H9 (cell line): ENCODE data around the gene SETDB1. TPM values are rescaled to one million over a fixed set of nuclear protein-coding genes. Genes with fewer than 3 reads are reported as not detected.

Source experiments
- DNase-seq: peaks from one replicate; pipeline ENCODE4 v3.0.0-alpha.2; 2017
- H2AFZ ChIP-seq: one replicate; pipeline ENCODE4 v1.6.1; 2013; ENCODE audit warnings: mild to moderate bottlenecking, low read length, control low read depth, moderate library complexity
- H2AK5ac ChIP-seq: 2 replicates; pipeline ENCODE4 v1.6.1; 2013; ENCODE audit warnings: low read length, control low read depth, mixed read lengths; ENCODE audit not compliant: insufficient read length
- H2BK120ac ChIP-seq: one replicate; pipeline ENCODE4 v1.6.1; 2013; ENCODE audit warnings: low read depth, mild to moderate bottlenecking, low read length, control low read depth, inconsistent platforms; ENCODE audit not compliant: poor library complexity, severe bottlenecking
- H2BK12ac ChIP-seq: 2 replicates; pipeline ENCODE4 v1.6.1; 2013; ENCODE audit warnings: low read length, control low read depth, mixed read lengths, low read depth; ENCODE audit not compliant: insufficient read length
- H2BK15ac ChIP-seq: 2 replicates; pipeline ENCODE4 v1.6.1; 2013; ENCODE audit warnings: low read depth, low read length, control low read depth
- H2BK20ac ChIP-seq: one replicate; pipeline ENCODE4 v1.6.1; 2013; ENCODE audit warnings: low read depth, mild to moderate bottlenecking, low read length, control low read depth, inconsistent platforms; ENCODE audit not compliant: poor library complexity, severe bottlenecking
- H2BK5ac ChIP-seq: 2 replicates; pipeline ENCODE4 v1.6.1; 2013; ENCODE audit warnings: low read length, control low read depth, mixed read lengths; ENCODE audit not compliant: insufficient read length
- H3K14ac ChIP-seq: 2 replicates; pipeline ENCODE4 v1.6.1; 2013; ENCODE audit warnings: low read length, control low read depth; ENCODE audit not compliant: insufficient read depth
- H3K18ac ChIP-seq: 2 replicates; pipeline ENCODE4 v1.6.1; 2013; ENCODE audit warnings: low read depth, mild to moderate bottlenecking, mixed read lengths, low read length, control low read depth; ENCODE audit not compliant: insufficient read length
- H3K23ac ChIP-seq: 2 replicates; pipeline ENCODE4 v1.6.1; 2013; ENCODE audit warnings: low read length, control low read depth, mixed read lengths, low read depth; ENCODE audit not compliant: insufficient read length
- H3K23me2 ChIP-seq: 2 replicates; pipeline ENCODE4 v1.6.1; 2013; ENCODE audit warnings: low read depth, mild to moderate bottlenecking, mixed read lengths, low read length, control low read depth; ENCODE audit not compliant: insufficient read length, poor library complexity, severe bottlenecking
- H3K27ac ChIP-seq: 2 replicates; pipeline ENCODE4 v1.5.1; 2013; ENCODE audit warnings: low read length, control low read depth, mixed read lengths, low read depth; ENCODE audit not compliant: insufficient read length
- H3K27me3 ChIP-seq: 2 replicates; pipeline ENCODE4 v1.6.1; 2013; ENCODE audit warnings: low read length, control low read depth, inconsistent platforms; ENCODE audit not compliant: insufficient read depth
- H3K4ac ChIP-seq: 2 replicates; pipeline ENCODE4 v1.6.1; 2013; ENCODE audit warnings: low read depth, mild to moderate bottlenecking, control low read depth, inconsistent platforms, low read length, moderate library complexity
- H3K4me1 ChIP-seq: 2 replicates; pipeline ENCODE4 v1.6.1; 2013; ENCODE audit warnings: low read length, control low read depth, inconsistent platforms; ENCODE audit not compliant: insufficient read depth
- H3K4me2 ChIP-seq: 2 replicates; pipeline ENCODE4 v1.6.1; 2013; ENCODE audit warnings: low read length, control low read depth, mixed read lengths; ENCODE audit not compliant: insufficient read length, insufficient read depth
- H3K56ac ChIP-seq: 2 replicates; pipeline ENCODE4 v1.6.1; 2013; ENCODE audit warnings: low read depth, mild to moderate bottlenecking, mixed read lengths, low read length, control low read depth; ENCODE audit not compliant: insufficient read length
- H3K79me1 ChIP-seq: 2 replicates; pipeline ENCODE4 v1.6.1; 2013; ENCODE audit warnings: low read depth, mild to moderate bottlenecking, moderate library complexity, low read length, control low read depth, inconsistent platforms; ENCODE audit not compliant: insufficient read depth, poor library complexity, severe bottlenecking
- H3K79me2 ChIP-seq: 2 replicates; pipeline ENCODE4 v1.6.1; 2013; ENCODE audit warnings: low read length, control low read depth, inconsistent platforms; ENCODE audit not compliant: insufficient read depth
- H3K9ac ChIP-seq: 2 replicates; pipeline ENCODE4 v1.6.1; 2013; ENCODE audit warnings: low read length, control low read depth, mixed read lengths; ENCODE audit not compliant: insufficient read length; ENCODE audit errors: extremely low read depth
- H3K9me3 ChIP-seq: one replicate; pipeline ENCODE4 v1.6.1; 2013; ENCODE audit warnings: low read depth, low read length, inconsistent platforms; ENCODE audit not compliant: control insufficient read depth
- H3T11ph ChIP-seq: one replicate; pipeline ENCODE4 v1.6.1; 2013; ENCODE audit warnings: mild to moderate bottlenecking, low read length, control low read depth, inconsistent platforms
- H4K20me1 ChIP-seq: one replicate; pipeline ENCODE4 v1.6.1; 2013; ENCODE audit not compliant: control insufficient read depth, insufficient read length, insufficient read depth
- H4K5ac ChIP-seq: 2 replicates; pipeline ENCODE4 v1.6.1; 2013; ENCODE audit warnings: low read depth, mild to moderate bottlenecking, mixed read lengths, low read length, control low read depth; ENCODE audit not compliant: insufficient read length
- H4K8ac ChIP-seq: replicated peaks from 2 replicates; pipeline ENCODE4 v1.6.1; 2013; ENCODE audit warnings: low read length, control low read depth, mixed read lengths, low read depth; ENCODE audit not compliant: insufficient read length
- H4K91ac ChIP-seq: 2 replicates; pipeline ENCODE4 v1.6.1; 2013; ENCODE audit warnings: low read depth, mild to moderate bottlenecking, moderate library complexity, mixed read lengths, low read length, control low read depth; ENCODE audit not compliant: insufficient read length
- H3K27ac Mint-ChIP-seq, 3 experiments: 2 replicates in 2 of 3; 3 replicates in 1 of 3; pipeline ENCODE4 v1.8.0; 2020 to 2021; ENCODE audit warnings: mixed read lengths in 3 of 3, mild to moderate bottlenecking in 1 of 3, moderate library complexity in 1 of 3
- H3K27me3 Mint-ChIP-seq: 2 replicates; pipeline ENCODE4 v1.8.0; 2021; ENCODE audit warnings: low read depth, mild to moderate bottlenecking, moderate library complexity, mixed read lengths
- H3K36me3 Mint-ChIP-seq, 3 experiments: 2 replicates in 2 of 3; 3 replicates in 1 of 3; pipeline ENCODE4 v1.8.0; 2020 to 2021; ENCODE audit warnings: low read depth in 3 of 3, mixed read lengths in 3 of 3; ENCODE audit not compliant: insufficient read depth in 1 of 3
- H3K4me1 Mint-ChIP-seq, 2 experiments: 2 replicates each; pipeline ENCODE4 v1.8.0; 2020; ENCODE audit warnings: mixed read lengths in 2 of 2
- H3K4me3 Mint-ChIP-seq, 2 experiments: 2 replicates in 1 of 2; 3 replicates in 1 of 2; pipeline ENCODE4 v1.8.0; 2020 to 2021; ENCODE audit warnings: mild to moderate bottlenecking in 2 of 2, mixed read lengths in 2 of 2, moderate library complexity in 1 of 2
- H3K9me3 Mint-ChIP-seq, 2 experiments: 2 replicates in 1 of 2; 3 replicates in 1 of 2; pipeline ENCODE4 v1.8.0; 2020; ENCODE audit warnings: mild to moderate bottlenecking in 2 of 2, mixed read lengths in 2 of 2, moderate library complexity in 1 of 2
- WGBS: extraction: QIAGEN DNeasy Blood & Tissue Kit; methylation state at CpG from one replicate; pipeline ENCODE4 v1.1.7; 2013; ENCODE audit warnings: missing lambda C conversion rate, low lambda C conversion rate, mixed read lengths; ENCODE audit not compliant: insufficient read length; ENCODE audit errors: extremely low coverage; 5-methylcytosine and 5-hydroxymethylcytosine counted together
- total RNA-seq: library from RNA; stranded (reverse); gene quantifications from 2 replicates; pipeline ENCODE4 v1.2.1, GENCODE V29; 2021
- TF ChIP-seq, protein P1 (sequence below): fragments of 200-600 bp; sonication (generic); conservative IDR thresholded peaks from 3 replicates; pipeline ENCODE4 v1.8.0; 2021; ENCODE audit warnings: antibody characterized with exemption, mild to moderate bottlenecking

Gene SETDB1
- total RNA-seq, 1 experiment from 2014 or later = 62.1 TPM

DNA sequence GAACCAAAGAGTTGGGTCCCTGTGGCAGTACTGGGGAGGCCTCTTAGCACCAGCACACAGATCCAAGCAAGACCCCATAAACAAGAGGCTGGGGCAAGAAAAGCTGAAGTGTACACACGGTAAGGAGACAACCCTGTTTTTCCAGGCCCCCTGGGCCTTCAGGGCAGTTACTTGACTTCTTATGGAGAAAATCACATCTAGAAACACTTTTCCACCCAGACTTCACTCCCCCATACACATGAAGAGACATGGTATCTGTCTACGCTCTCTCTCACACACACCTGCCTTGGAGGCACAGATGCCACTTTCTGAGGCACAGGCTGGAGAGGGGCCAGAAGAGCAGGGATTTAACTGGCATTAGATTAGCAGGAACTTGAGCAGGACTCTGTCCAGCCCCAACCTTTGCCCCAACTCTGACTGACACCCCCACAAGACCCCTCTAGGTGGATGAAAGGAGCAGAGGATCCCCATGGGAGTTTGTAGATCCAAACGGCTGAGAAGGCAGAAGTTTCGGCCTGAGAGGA, 46.3 kb downstream of the SETDB1 start:
- Histone ChIP-seq H2BK15ac (no peak overlapping the region), H3K79me2 (peaks cover 31% of the 10 kb centered on the region; the same call in 1 of the 2 replicates), H3K23me2 (peaks cover 12% of the 10 kb centered on the region), H2AK5ac (no peak overlapping the region), H2BK120ac (no peak overlapping the region), H2BK5ac (no peak overlapping the region), H3T11ph (no peak overlapping the region), H3K4me2 (peak overlapping the region; percentile 72), H3K27ac (no peak overlapping the region), H3K79me1 (no peaks in the 10 kb centered on the region), H3K4me1 (peaks cover 17% of the 10 kb centered on the region), H3K27me3 (no peaks in the 10 kb centered on the region), H3K4ac (no peak overlapping the region), H3K9me3 (no peaks in the 10 kb centered on the region), H3K23ac (no peak overlapping the region), H3K9ac (no peak overlapping the region), H4K5ac (no peak overlapping the region), H3K56ac (no peak overlapping the region), H3K14ac (no peak overlapping the region), H3K18ac (no peak overlapping the region), H4K20me1 (no peaks in the 10 kb centered on the region), H2BK20ac (no peak overlapping the region), H2AFZ (no peak overlapping the region), H2BK12ac (no peak overlapping the region), H4K91ac (no peak overlapping the region), H4K8ac (no peak overlapping the region)
- WGBS = no CpG with 5 or more reads among the region's 4 CpGs
- no peak for DNase-seq
- TF ChIP-seq, protein P1, sequence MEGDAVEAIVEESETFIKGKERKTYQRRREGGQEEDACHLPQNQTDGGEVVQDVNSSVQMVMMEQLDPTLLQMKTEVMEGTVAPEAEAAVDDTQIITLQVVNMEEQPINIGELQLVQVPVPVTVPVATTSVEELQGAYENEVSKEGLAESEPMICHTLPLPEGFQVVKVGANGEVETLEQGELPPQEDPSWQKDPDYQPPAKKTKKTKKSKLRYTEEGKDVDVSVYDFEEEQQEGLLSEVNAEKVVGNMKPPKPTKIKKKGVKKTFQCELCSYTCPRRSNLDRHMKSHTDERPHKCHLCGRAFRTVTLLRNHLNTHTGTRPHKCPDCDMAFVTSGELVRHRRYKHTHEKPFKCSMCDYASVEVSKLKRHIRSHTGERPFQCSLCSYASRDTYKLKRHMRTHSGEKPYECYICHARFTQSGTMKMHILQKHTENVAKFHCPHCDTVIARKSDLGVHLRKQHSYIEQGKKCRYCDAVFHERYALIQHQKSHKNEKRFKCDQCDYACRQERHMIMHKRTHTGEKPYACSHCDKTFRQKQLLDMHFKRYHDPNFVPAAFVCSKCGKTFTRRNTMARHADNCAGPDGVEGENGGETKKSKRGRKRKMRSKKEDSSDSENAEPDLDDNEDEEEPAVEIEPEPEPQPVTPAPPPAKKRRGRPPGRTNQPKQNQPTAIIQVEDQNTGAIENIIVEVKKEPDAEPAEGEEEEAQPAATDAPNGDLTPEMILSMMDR = no peak
- peaks cover 18 to 20% (median 20%) of the 10 kb centered on the region in 3 experiments for H3K36me3 Mint-ChIP-seq
- peaks cover 63 to 66% of the 10 kb centered on the region in 2 experiments for H3K4me1 Mint-ChIP-seq
- H3K9me3 Mint-ChIP-seq = no peaks in the 10 kb centered on the region
- peak overlapping the region; percentile 78 to 86 for H3K4me3 Mint-ChIP-seq
- H3K27me3 Mint-ChIP-seq = no peaks in the 10 kb centered on the region
- H3K27ac Mint-ChIP-seq = peak overlapping the region; percentile 79 to 96 (median 92); a peak in 6 of 7 replicates
